Measurements from ENCODE around the gene GRIK4. TPM values are rescaled to one million over a fixed set of nuclear protein-coding genes. Genes with fewer than 3 reads are reported as not detected.

GRIK4 gene
- total and polyA plus RNA-seq, 4 donors = 0.41 to 4.9 (median 1.7) TPM

DNA sequence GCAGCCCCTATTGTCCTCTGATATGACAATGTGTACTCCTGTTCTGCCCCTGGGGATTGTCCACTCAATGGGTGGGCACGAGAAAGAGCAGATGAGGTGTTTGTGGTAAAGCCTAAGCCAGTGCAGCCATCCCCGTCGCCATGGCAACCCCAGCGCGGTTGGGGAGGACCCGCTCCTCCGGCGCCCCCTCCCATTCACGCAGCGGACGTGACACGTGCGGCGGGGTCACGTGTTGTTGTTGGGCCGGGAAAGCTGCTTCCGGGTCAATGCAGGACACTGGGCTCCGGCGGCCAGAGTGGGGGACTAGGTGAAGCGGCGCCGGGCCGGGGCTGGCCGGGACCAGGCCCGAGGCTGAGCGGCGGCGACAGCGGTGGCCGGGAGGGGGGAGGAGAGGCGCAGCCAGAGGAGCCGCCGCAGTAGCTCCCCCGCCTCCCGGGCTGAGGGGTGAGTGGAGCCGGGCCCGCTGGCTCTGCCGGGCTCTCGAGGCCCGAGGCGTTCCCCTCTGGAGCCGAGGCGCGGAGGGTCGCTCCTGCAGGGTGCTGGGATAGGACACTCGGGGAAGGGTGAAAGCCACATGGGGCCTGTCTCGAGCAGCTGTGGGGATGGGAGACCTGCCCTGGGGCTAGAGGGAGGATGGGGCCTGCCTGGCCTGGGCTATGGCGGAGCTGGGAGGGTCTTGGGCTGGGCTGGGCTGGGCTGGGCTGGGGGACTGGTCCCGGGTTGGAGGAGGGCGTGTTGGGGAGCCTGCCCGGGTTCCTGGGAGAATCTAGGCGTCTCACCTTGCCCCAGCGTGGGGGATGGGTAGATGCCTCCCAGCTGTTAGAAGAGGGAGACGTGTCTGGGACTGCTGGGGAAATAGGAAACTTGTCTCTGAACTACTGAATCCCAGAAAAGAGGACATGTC lies 512.6 kb downstream of the GRIK4 start, which contains the start of gene TBCEL:
Gene TBCEL, plus strand, starts transcription at position 255 of the 904 bp plus-strand sequence. CDS start 21,589 bp downstream, outside the sequence.
- ATAC-seq (ENCODE audit: insufficient read depth, low FRiP score) (peak; percentile 92), DNase-seq (peak; percentile 93 to 95 (median 95))
- Histone ChIP-seq H3K9me3 (ENCODE audit: control insufficient read depth in 4 of 4, insufficient read depth in 3 of 4, low read length in 3 of 4) (no peaks in the 10 kb centered on the region), H3K4me3 (peak within 1 kb of the TSS; percentile 99), H3K9ac (ENCODE audit: insufficient read depth in 1 of 2, low read length in 2 of 2) (peak within 1 kb of the TSS in 1 of 2 donors; percentile 66), H3K27me3 (ENCODE audit: control insufficient read depth in 3 of 3, insufficient read depth in 3 of 3, low read length in 2 of 3) (no peaks in the 10 kb centered on the region), H3K4me1 (ENCODE audit: control insufficient read depth in 5 of 5, insufficient read depth in 5 of 5, low read length in 5 of 5) (peaks cover 0 to 25% (median 10%) of the 10 kb centered on the region in 5 donors), H3K36me3 (ENCODE audit: control insufficient read depth in 4 of 4, insufficient read depth in 4 of 4, low read length in 4 of 4) (no peaks in the 10 kb centered on the region), H3K27ac (ENCODE audit: low read depth in 1 of 2, low read length in 1 of 2) (peak within 1 kb of the TSS; percentile 67 to 90)
- TF ChIP-seq, protein P1, sequence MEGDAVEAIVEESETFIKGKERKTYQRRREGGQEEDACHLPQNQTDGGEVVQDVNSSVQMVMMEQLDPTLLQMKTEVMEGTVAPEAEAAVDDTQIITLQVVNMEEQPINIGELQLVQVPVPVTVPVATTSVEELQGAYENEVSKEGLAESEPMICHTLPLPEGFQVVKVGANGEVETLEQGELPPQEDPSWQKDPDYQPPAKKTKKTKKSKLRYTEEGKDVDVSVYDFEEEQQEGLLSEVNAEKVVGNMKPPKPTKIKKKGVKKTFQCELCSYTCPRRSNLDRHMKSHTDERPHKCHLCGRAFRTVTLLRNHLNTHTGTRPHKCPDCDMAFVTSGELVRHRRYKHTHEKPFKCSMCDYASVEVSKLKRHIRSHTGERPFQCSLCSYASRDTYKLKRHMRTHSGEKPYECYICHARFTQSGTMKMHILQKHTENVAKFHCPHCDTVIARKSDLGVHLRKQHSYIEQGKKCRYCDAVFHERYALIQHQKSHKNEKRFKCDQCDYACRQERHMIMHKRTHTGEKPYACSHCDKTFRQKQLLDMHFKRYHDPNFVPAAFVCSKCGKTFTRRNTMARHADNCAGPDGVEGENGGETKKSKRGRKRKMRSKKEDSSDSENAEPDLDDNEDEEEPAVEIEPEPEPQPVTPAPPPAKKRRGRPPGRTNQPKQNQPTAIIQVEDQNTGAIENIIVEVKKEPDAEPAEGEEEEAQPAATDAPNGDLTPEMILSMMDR (IDR thresholded peaks at IDR 0.05; ENCODE audit: control extremely low read depth, extremely low read depth) = no peak
- 1% methylated on average over 54 of the region's 54 CpGs for WGBS, 2 donors

- 59 to 82% methylated on average over 3 of the region's 3 CpGs for WGBS, 2 donors
- H3K4me3 ChIP-seq = peak overlapping the region; percentile 99
- H3K4me1 ChIP-seq (ENCODE audit: control insufficient read depth in 5 of 5, insufficient read depth in 5 of 5, low read length in 5 of 5) = peaks cover 0 to 28% (median 9%) of the 10 kb centered on the region in 5 donors
- TF ChIP-seq, protein P1 (IDR thresholded peaks at IDR 0.05; ENCODE audit: control extremely low read depth, extremely low read depth) = no peak
- no peak for ATAC-seq (ENCODE audit: insufficient read depth, low FRiP score)
- DNase-seq = peak in 2 of 3 donors; percentile 36 to 47
- H3K9ac ChIP-seq (ENCODE audit: insufficient read depth in 1 of 2, low read length in 2 of 2) = peak overlapping the region in 1 of 2 donors; percentile 66
- H3K9me3 ChIP-seq (ENCODE audit: control insufficient read depth in 4 of 4, insufficient read depth in 3 of 4, low read length in 3 of 4) = no peaks in the 10 kb centered on the region
- H3K36me3 ChIP-seq (ENCODE audit: control insufficient read depth in 4 of 4, insufficient read depth in 4 of 4, low read length in 4 of 4) = no peaks in the 10 kb centered on the region
- peak overlapping the region; percentile 67 to 90 for H3K27ac ChIP-seq (ENCODE audit: low read depth in 1 of 2, low read length in 1 of 2)
- no peaks in the 10 kb centered on the region for H3K27me3 ChIP-seq (ENCODE audit: control insufficient read depth in 3 of 3, insufficient read depth in 3 of 3, low read length in 2 of 3)
These were observed 513.4 kb downstream of the GRIK4 start for GRCh38 chr11:121024989-121025388.

- H3K36me3 ChIP-seq (ENCODE audit: control insufficient read depth in 4 of 4, insufficient read depth in 4 of 4, low read length in 4 of 4) = no peaks in the 10 kb centered on the region
- no peak overlapping the region for H3K27ac ChIP-seq (ENCODE audit: low read depth in 1 of 2, low read length in 1 of 2)
- TF ChIP-seq, protein P1 (IDR thresholded peaks at IDR 0.05; ENCODE audit: control extremely low read depth, extremely low read depth) = no peak
- ATAC-seq (ENCODE audit: insufficient read depth, low FRiP score) (no peak), DNase-seq (no peak)
- H3K4me3 ChIP-seq = no peak overlapping the region
- no peak overlapping the region for H3K9ac ChIP-seq (ENCODE audit: insufficient read depth in 1 of 2, low read length in 2 of 2)
- no peaks in the 10 kb centered on the region for H3K27me3 ChIP-seq (ENCODE audit: control insufficient read depth in 3 of 3, insufficient read depth in 3 of 3, low read length in 2 of 3)
- H3K9me3 ChIP-seq (ENCODE audit: control insufficient read depth in 4 of 4, insufficient read depth in 3 of 4, low read length in 3 of 4) = no peaks in the 10 kb centered on the region
- WGBS, 2 donors = 34 to 62% methylated on average over 2 of the region's 2 CpGs
- H3K4me1 ChIP-seq (ENCODE audit: control insufficient read depth in 5 of 5, insufficient read depth in 5 of 5, low read length in 5 of 5) = peaks cover 0 to 21% (median 9%) of the 10 kb centered on the region in 5 donors
These were observed 517.6 kb downstream of the GRIK4 start for GRCh38 chr11:121029153-121029552.

Measured in lung (tissue), 12 donors.